HCT116 (cell line): ENCODE results near the gene C22orf42. TPM values are rescaled to one million over a fixed set of nuclear protein-coding genes. Genes with fewer than 3 reads are reported as not detected.

Experiments
- ATAC-seq: fragments of 200-7000 bp; cut with Tn5 transposase; 2 replicates; pipeline ENCODE4 v1.9.1; 2020; ENCODE audit warnings: mild to moderate bottlenecking, moderate library complexity
- BruUV-seq: library from RNA; stranded (reverse); fragments of 400-500 nt; replicated peaks from 2 replicates; lab custom pipeline; 2021; lab: Mats Ljungman, UMichigan
- CTCF ChIA-PET: fragments of 300-600 bp; sonication (Branson Sonifier 250); formaldehyde crosslinking; loops from one replicate; lab custom pipeline; 2021; ENCODE audit warnings: antibody characterized with exemption; lab: Charles Lee
- POLR2A ChIA-PET: fragments of 300-600, 350-600 bp; sonication (Branson Sonifier 250); formaldehyde crosslinking; loops from one replicate; lab custom pipeline; 2021; ENCODE audit warnings: antibody characterized with exemption; lab: Charles Lee
- RAD21 ChIA-PET, 2 experiments: fragments of 300-600 bp; sonication (Branson Sonifier 250); formaldehyde crosslinking; loops; one replicate each; lab custom pipeline; 2023; ENCODE audit warnings: low total read pairs in 2 of 2; ENCODE audit not compliant: uncharacterized antibody in 2 of 2, unreplicated experiment in 2 of 2, low non-redundant PET in 1 of 2; lab: Charles Lee
- DNase-seq: peaks from one replicate; pipeline ENCODE4 v3.0.0-alpha.2; 2010; ENCODE audit warnings: low read depth, low spot score
- H2AFZ ChIP-seq: fragments of 200-600 bp; shearing (Covaris generic), sonication (generic); 2 replicates; pipeline ENCODE4 v1.6.1; 2017; ENCODE audit warnings: low read depth, mixed run types, mixed read lengths, antibody characterized with exemption, low read length; ENCODE audit not compliant: poor library complexity, severe bottlenecking
- H3K27ac ChIP-seq: 2 replicates; pipeline ENCODE4 v1.5.1; 2012; ENCODE audit warnings: low read depth, low read length
- H3K27me3 ChIP-seq: fragments of 200-600 bp; sonication (generic); 2 replicates; pipeline ENCODE4 v1.6.1; 2016; ENCODE audit warnings: mixed run types, low read length, mixed read lengths; ENCODE audit not compliant: insufficient read depth
- H3K36me3 ChIP-seq, 2 experiments: fragments of 200-500 bp in 1 of 2; fragments of 200-600 bp in 1 of 2; sonication (Bioruptor generic) in 1 of 2; sonication (generic) in 1 of 2; 2 replicates each; pipeline versions ENCODE4 v1.5.1 to v1.6.1; 2014 to 2016; ENCODE audit warnings: low read length in 2 of 2, inconsistent platforms in 1 of 2, mixed read lengths in 1 of 2, mixed run types in 1 of 2; ENCODE audit not compliant: insufficient read depth in 2 of 2, control insufficient read depth in 1 of 2
- H3K4me1 ChIP-seq, 2 experiments: fragments of 200-600 bp in 1 of 2; sonication (generic) in 1 of 2; 2 replicates each; pipeline versions ENCODE4 v1.5.1 to v1.6.1; 2012 to 2017; ENCODE audit warnings: low read length in 2 of 2, inconsistent platforms in 1 of 2, mild to moderate bottlenecking in 1 of 2, mixed read lengths in 1 of 2, mixed run types in 1 of 2, moderate library complexity in 1 of 2; ENCODE audit not compliant: insufficient read depth in 2 of 2, control insufficient read depth in 1 of 2
- H3K4me2 ChIP-seq: fragments of 200-600 bp; sonication (generic); 2 replicates; pipeline ENCODE4 v1.6.1; 2017; ENCODE audit warnings: mixed run types, low read length, mixed read lengths
- H3K4me3 ChIP-seq, 2 experiments: fragments of 200-600 bp in 1 of 2; sonication (generic) in 1 of 2; replicated peaks in 1 of 2; 2 replicates each; pipeline ENCODE4 v1.5.1; 2011 to 2016; ENCODE audit warnings: low read length in 2 of 2, control low read depth in 1 of 2, low read depth in 1 of 2, mild to moderate bottlenecking in 1 of 2, mixed read lengths in 1 of 2, mixed run types in 1 of 2
- H3K79me2 ChIP-seq: fragments of 200-600 bp; sonication (generic); 2 replicates; pipeline ENCODE4 v1.6.1; 2017; ENCODE audit warnings: mild to moderate bottlenecking, mixed run types, low read length, moderate library complexity, mixed read lengths; ENCODE audit not compliant: insufficient read depth
- H3K9ac ChIP-seq: fragments of 200-600 bp; sonication (generic); 2 replicates; pipeline ENCODE4 v1.6.1; 2016; ENCODE audit warnings: low read length, mixed read lengths
- H3K9me2 ChIP-seq: fragments of 200-600 bp; sonication (generic), shearing (Covaris generic); 2 replicates; pipeline ENCODE4 v1.6.1; 2017; ENCODE audit warnings: mixed run types, mild to moderate bottlenecking, moderate library complexity; ENCODE audit not compliant: insufficient read depth
- H3K9me3 ChIP-seq, 2 experiments: fragments of 200-500 bp in 1 of 2; fragments of 200-600 bp in 1 of 2; sonication (Bioruptor generic) in 1 of 2; sonication (generic) in 1 of 2; 2 replicates each; pipeline ENCODE4 v1.6.1; 2014 to 2017; ENCODE audit warnings: low read length in 2 of 2, mixed read lengths in 2 of 2, inconsistent platforms in 1 of 2, low read depth in 1 of 2, mild to moderate bottlenecking in 1 of 2, mixed run types in 1 of 2, moderate library complexity in 1 of 2; ENCODE audit not compliant: control insufficient read depth in 1 of 2, insufficient read depth in 1 of 2
- H4K20me1 ChIP-seq: fragments of 200-600 bp; sonication (generic), shearing (Covaris generic); 2 replicates; pipeline ENCODE4 v1.6.1; 2017; ENCODE audit warnings: mixed run types, mild to moderate bottlenecking, moderate library complexity; ENCODE audit not compliant: insufficient read depth
- CEBPB ChIP-seq: IDR thresholded peaks from 2 replicates; pipeline ENCODE4 v1.6.1; 2012; ENCODE audit warnings: low read depth
- ELF1 ChIP-seq: IDR thresholded peaks from 2 replicates; pipeline ENCODE4 v1.6.1; 2012; ENCODE audit warnings: low read depth, borderline replicate concordance
- POLR2A ChIP-seq: IDR thresholded peaks from 2 replicates; pipeline ENCODE4 v1.7.0; 2011; ENCODE audit warnings: borderline replicate concordance; ENCODE audit not compliant: insufficient read depth, insufficient read length; ENCODE audit errors: extremely low read depth
- POLR2AphosphoS5 ChIP-seq: IDR thresholded peaks from 2 replicates; pipeline ENCODE4 v1.6.1; 2011; ENCODE audit warnings: mild to moderate bottlenecking, low read depth, low read length, moderate library complexity
- RAD21 ChIP-seq: IDR thresholded peaks from 2 replicates; pipeline ENCODE4 v1.6.1; 2012; ENCODE audit warnings: low read depth, mild to moderate bottlenecking
- SP1 ChIP-seq: IDR thresholded peaks from 2 replicates; pipeline ENCODE4 v1.6.1; 2012; ENCODE audit warnings: low read depth
- YY1 ChIP-seq: IDR thresholded peaks from 2 replicates; pipeline ENCODE4 v1.6.1; 2011; ENCODE audit warnings: low read length, low read depth, moderate library complexity, mild to moderate bottlenecking; ENCODE audit not compliant: insufficient replicate concordance; ENCODE audit errors: extremely low read depth
- intact Hi-C: fragments of 100-400 bp; cut with micrococcal nuclease; formaldehyde crosslinking; loops from 2 replicates; pipeline ENCODE4 v1.10.0; 2022
- total RNA-seq: library from RNA; stranded (reverse); gene quantifications from one replicate; pipeline ENCODE4 v1.2.1, GENCODE V29; 2021; ENCODE audit not compliant: unreplicated experiment
- TF ChIP-seq, protein P1 (sequence below): IDR thresholded peaks from 2 replicates; pipeline ENCODE4 v1.6.1; 2011; ENCODE audit warnings: mild to moderate bottlenecking, low read length, moderate library complexity; ENCODE audit not compliant: insufficient replicate concordance; ENCODE audit errors: extremely low read depth
- TF ChIP-seq, protein P2 (sequence below): IDR thresholded peaks from 2 replicates; pipeline ENCODE4 v1.6.1; 2012
- TF ChIP-seq, protein P3 (sequence below): IDR thresholded peaks from 2 replicates; pipeline ENCODE4 v1.6.1; 2012; ENCODE audit warnings: low read depth

The C22orf42 gene
- total RNA-seq, 1 experiment from 2014 or later: not detected

DNA sequence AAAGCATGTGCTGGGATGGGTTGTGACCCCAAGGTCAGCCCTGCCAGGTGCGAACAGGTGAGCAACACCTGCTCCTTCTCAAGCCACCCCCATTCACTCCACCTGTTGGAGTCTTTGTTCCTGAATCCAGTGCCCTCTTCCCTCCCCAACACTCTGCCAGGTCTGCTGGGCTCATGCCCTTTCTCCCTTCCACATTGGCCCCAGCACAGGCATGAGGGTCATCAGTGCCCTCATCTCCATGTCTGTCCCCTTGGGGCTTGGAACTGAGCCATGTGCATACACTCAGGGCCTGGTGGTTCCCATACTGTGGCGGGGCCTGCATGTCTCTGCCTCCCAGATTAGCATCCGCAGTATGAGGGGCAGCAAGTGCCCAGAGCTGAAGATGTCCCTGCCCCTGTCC lies 26.7 kb upstream of the C22orf42 start:
- ATAC-seq: no peak
- Histone ChIP-seq H3K36me3 (no peaks in the 10 kb centered on the region), H4K20me1 (no peaks in the 10 kb centered on the region), H2AFZ (no peak overlapping the region), H3K4me3 (no peak overlapping the region), H3K27ac (no peak overlapping the region), H3K9ac (no peak overlapping the region), H3K79me2 (no peaks in the 10 kb centered on the region), H3K9me2 (no peaks in the 10 kb centered on the region), H3K4me1 (no peaks in the 10 kb centered on the region), H3K4me2 (no peak overlapping the region), H3K27me3 (peaks cover 2% of the 10 kb centered on the region; the same call in 1 of the 2 replicates), H3K9me3 (no peaks in the 10 kb centered on the region)
- no TSS peak for BruUV-seq
- RAD21 ChIA-PET: no interaction called here
- CTCF ChIA-PET: no interaction called here
- POLR2A ChIA-PET: no interaction called here
- TF ChIP-seq, protein P1, sequence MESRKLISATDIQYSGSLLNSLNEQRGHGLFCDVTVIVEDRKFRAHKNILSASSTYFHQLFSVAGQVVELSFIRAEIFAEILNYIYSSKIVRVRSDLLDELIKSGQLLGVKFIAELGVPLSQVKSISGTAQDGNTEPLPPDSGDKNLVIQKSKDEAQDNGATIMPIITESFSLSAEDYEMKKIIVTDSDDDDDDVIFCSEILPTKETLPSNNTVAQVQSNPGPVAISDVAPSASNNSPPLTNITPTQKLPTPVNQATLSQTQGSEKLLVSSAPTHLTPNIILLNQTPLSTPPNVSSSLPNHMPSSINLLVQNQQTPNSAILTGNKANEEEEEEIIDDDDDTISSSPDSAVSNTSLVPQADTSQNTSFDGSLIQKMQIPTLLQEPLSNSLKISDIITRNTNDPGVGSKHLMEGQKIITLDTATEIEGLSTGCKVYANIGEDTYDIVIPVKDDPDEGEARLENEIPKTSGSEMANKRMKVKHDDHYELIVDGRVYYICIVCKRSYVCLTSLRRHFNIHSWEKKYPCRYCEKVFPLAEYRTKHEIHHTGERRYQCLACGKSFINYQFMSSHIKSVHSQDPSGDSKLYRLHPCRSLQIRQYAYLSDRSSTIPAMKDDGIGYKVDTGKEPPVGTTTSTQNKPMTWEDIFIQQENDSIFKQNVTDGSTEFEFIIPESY: no peak
- TF ChIP-seq ELF1: no peak
- no peak for TF ChIP-seq CEBPB
- TF ChIP-seq POLR2AphosphoS5: no peak
- no peak for TF ChIP-seq SP1
- no peak for TF ChIP-seq RAD21
- no peak for DNase-seq
- intact Hi-C loops: no loop called here

DNA sequence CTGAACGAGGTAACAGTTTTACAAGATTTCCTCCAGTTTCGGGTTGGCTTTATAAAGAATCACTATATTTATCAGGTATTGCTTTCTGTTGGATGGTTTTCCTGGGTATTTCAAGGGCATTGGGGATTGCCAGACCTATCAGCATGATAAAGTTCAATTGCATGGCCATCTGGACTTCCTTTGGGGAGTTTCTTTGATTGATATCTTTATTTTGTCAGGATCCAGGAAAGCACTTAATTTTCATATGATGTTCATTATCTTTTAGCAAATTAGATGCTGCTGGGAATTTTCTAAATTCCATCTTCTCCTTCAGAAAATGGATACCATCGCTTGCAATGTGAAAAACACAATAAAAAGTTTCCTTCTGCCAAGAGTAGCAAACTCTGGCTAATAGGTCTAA lies 24.5 kb upstream of the C22orf42 start:
- no peaks in the 10 kb centered on the region for H3K4me1 ChIP-seq
- intact Hi-C loops: no loop called here
- H3K79me2 ChIP-seq: no peaks in the 10 kb centered on the region
- ChIA-PET CTCF (no interaction called here), POLR2A (no interaction called here), RAD21 (no interaction called here)
- no peaks in the 10 kb centered on the region for H3K9me3 ChIP-seq
- no peak overlapping the region for H3K4me2 ChIP-seq
- no peak overlapping the region for H3K27ac ChIP-seq
- no peaks in the 10 kb centered on the region for H4K20me1 ChIP-seq
- no peak overlapping the region for H3K9ac ChIP-seq
- ATAC-seq: no peak
- TF ChIP-seq, protein P2, sequence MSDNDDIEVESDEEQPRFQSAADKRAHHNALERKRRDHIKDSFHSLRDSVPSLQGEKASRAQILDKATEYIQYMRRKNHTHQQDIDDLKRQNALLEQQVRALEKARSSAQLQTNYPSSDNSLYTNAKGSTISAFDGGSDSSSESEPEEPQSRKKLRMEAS: no peak
- TF ChIP-seq CEBPB (no peak), ELF1 (no peak), POLR2A (no peak), YY1 (no peak)
- TF ChIP-seq, protein P3, sequence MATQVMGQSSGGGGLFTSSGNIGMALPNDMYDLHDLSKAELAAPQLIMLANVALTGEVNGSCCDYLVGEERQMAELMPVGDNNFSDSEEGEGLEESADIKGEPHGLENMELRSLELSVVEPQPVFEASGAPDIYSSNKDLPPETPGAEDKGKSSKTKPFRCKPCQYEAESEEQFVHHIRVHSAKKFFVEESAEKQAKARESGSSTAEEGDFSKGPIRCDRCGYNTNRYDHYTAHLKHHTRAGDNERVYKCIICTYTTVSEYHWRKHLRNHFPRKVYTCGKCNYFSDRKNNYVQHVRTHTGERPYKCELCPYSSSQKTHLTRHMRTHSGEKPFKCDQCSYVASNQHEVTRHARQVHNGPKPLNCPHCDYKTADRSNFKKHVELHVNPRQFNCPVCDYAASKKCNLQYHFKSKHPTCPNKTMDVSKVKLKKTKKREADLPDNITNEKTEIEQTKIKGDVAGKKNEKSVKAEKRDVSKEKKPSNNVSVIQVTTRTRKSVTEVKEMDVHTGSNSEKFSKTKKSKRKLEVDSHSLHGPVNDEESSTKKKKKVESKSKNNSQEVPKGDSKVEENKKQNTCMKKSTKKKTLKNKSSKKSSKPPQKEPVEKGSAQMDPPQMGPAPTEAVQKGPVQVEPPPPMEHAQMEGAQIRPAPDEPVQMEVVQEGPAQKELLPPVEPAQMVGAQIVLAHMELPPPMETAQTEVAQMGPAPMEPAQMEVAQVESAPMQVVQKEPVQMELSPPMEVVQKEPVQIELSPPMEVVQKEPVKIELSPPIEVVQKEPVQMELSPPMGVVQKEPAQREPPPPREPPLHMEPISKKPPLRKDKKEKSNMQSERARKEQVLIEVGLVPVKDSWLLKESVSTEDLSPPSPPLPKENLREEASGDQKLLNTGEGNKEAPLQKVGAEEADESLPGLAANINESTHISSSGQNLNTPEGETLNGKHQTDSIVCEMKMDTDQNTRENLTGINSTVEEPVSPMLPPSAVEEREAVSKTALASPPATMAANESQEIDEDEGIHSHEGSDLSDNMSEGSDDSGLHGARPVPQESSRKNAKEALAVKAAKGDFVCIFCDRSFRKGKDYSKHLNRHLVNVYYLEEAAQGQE: no peak
- no peak overlapping the region for H2AFZ ChIP-seq
- no peak overlapping the region for H3K4me3 ChIP-seq
- H3K27me3 ChIP-seq: peaks cover 16% of the 10 kb centered on the region
- H3K36me3 ChIP-seq: no peaks in the 10 kb centered on the region
- DNase-seq: no peak
- no peaks in the 10 kb centered on the region for H3K9me2 ChIP-seq
- no TSS peak for BruUV-seq
